HG03575 (cell line): ENCODE data around the gene KRTAP4-1.
"Not testable (repeated sequence)": the region's sequence is repeated elsewhere in the genome, so short reads cannot be mapped to it uniquely, and the experiment has no call there.

ENCODE experiments used
- ATAC-seq: cut with Tn5 transposase; IDR thresholded peaks from one replicate; pipeline ENCODE4 v1.9.1; 2021; ENCODE audit not compliant: unreplicated experiment, insufficient number of reproducible peaks, low FRiP score; ENCODE audit errors: extremely low read depth

The KRTAP4-1 gene

DNA sequence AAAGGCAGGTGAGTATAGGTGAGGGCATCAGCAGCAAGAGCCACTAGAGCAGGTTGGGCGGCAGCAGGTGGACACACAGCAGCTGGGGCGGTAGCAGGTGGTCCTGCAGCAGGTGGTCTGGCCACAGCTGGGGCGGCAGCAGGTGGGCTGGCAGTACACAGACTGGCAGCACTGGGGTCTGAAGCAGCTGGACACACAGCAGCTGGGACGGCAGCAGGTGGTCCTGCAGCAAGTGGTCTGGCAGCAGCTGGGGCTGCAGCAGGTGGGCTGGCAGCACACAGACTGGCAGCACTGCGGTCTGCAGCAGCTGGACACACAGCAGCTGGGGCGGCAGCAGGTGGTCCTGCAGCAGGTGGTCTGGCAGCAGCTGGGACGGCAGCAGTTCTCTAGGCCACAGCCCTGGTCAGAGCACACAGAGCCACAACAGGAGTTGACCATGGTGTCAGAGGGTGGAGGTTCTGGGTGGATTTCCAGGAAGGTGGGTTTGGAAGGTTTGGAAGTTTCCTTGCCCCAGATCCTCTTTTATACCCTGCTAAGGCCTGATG, 6.9 kb downstream of the KRTAP4-1 start, which contains the start of gene KRTAP4-2:
Gene KRTAP4-2, minus strand, starts transcription at position 495 of the 545 bp plus-strand sequence. Its CDS starts 57 bp downstream, at position 438.
- ATAC-seq = no peak

DNA sequence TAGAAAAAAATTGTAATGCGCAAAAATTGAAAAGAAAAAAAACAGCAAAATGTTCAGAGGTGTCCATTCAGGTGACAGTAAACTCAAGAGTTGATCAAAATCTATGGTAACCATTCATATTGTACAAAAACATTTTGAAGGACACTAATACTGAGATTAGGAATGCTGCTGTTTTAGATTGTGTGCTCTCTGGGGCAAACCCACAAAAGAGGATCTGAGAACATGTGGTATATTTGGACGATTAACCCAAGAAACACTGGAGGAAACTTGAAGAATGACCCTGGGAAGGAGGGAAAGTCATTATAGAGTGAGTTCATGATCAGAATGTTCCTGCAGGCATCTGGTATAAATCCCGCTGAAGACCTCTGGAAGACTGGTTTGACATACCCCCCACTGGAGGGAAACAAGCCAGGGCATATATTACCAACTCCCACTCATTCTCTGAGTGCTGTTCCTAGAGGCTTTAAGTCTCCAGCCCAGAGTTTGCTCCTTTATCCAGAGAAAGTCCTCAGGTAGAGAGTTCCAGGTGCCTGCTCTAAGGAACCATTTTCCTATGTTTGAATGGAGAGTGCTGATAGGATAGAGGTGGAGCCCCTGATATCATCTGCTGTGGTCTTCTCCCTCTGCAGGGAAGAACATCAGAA, 7.8 kb downstream of the KRTAP4-1 start:
- ATAC-seq = no peak

DNA sequence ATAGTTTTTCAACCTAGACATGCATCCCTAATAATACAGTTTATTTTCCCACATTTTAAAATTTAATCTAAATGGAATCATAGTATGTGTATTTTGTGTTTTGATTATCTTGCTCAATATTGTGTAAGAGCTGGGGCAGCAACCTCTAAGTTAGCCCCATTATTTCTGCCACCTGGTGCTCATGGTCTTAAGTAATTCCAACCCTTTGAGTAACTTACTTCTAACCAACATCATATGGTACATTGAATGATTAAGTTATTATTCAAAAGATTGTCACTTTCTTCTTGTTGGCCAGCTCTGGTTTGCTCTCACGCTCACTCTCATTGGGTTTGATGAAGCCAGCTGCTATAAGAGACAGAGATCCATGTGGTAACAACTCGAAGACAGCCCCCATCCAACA, 12.8 kb downstream of the KRTAP4-1 start:
- no peak for ATAC-seq

DNA sequence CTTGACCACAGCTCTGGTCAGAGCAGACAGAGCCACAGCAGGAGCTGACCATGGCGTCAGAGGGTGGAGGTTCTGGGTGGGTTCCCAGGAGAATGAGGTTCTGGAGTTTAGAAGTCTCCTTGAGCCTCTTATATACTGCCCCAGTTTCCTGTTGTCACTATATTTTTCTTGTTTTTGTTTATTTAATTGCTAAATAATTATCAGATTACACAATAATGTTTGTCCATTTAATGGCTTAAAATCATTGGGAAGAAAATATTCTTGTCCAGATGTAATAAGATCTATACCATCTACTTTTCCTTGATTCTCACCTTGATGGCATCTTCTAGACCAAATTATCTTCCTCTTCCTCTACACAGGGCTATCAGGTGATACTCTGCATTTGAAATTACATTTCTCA, 16.6 kb downstream of the KRTAP4-1 start, which contains the start of gene KRTAP4-3:
Gene KRTAP4-3, minus strand, starts transcription at position 101 of the 400 bp plus-strand sequence. Its CDS starts 49 bp downstream, at position 52.
- ATAC-seq = no peak

DNA sequence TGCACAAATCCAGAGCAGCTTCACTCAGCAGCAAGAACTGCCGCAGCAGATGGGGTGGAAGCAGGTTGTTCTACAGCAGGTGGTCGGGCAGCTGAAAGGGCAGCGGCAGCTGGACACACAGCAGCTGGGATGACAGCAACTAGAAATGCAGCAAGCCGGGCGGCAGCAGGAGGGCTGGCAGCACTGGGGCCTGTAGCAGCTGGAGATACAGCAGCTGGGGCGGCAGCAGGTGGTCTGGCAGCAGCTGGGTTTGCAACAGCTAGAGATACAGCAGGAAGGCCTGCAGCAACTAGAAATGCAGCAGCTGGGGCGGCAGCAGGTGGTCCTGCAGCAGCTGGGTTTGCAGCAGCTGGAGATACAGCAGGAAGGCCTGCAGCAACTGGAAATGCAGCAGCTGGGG, 17.1 kb downstream of the KRTAP4-1 start:
- ATAC-seq = no peak

DNA sequence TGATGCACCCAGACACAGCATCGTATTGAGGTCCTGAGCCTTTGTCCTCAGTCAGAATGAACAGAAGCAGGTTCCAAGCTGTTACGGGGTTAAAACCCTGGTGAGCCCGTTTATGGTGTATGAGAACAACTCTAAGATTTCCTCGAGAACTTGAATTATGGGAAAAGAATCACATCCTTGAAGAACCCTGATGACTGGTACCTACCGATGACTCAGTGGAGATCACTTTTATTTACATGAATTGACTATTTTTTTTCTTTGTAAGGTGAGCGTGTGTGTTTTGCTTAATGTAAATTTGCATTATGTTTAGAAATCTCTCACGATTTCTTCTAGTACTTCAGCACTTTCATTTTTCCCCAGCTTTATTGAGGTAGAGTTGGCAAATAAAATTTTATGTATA, 20.9 kb downstream of the KRTAP4-1 start:
- no peak for ATAC-seq

DNA sequence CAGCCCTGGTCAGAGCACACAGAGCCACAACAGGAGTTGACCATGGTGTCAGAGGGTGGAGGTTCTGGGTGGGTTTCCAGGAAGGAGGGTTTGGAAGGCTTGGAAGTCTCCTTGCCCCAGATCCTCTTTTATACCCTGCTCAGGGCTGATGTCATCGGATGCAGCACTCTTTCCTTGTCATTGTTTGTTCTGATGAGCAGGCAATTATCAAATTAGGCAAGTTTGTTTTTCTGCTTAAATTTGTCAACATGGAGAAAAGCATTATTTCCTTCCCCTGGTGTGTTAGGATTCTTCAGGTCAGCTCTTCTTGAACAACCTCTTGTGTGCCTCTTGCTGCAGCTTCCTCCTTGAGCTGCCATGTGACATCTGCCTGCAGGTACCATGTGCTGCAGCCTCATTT, 24.1 kb downstream of the KRTAP4-1 start, which contains the start of gene KRTAP4-4:
Gene KRTAP4-4, minus strand, starts transcription at position 101 of the 400 bp plus-strand sequence. Its CDS starts 57 bp downstream, at position 44.
- no peak for ATAC-seq

DNA sequence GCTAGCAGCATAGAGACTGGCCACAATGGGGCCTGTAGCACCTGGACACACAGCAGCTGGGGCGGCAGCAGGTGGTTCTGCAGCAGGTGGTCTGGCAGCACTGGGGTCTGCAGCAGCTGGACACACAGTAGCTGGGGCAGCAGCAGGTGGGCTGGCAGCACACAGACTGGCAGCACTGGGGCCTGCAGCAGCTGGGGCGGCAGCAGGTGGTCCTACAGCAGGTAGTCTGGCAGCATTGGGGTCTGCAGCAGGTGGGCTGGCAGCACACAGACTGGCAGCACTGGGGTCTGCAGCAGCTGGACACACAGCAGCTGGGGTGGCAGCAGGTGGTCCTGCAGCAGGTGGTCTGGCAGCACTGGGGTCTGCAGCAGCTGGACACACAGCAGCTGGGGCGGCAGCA, 24.5 kb downstream of the KRTAP4-1 start:
- ATAC-seq = not testable (repeated sequence)

DNA sequence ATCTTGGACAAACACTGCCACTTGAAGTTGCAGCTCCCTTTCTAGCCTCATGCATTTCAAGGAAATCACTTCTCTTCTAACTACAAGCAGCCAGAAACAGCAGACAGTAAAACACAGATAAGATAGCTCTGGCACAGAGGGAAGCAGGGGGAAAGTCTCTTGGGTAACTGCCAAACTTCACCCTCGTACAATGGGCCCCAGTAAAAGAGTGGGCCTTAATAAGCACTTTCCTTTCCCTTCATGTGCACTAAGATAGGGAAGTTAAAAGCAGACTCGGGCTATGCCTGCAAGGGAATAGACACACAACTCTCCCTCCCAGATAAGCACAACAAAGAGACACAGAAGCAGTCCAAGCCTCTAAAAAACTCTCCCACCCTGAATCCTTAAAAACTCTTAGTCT, 30.9 kb downstream of the KRTAP4-1 start:
- ATAC-seq = no peak

DNA sequence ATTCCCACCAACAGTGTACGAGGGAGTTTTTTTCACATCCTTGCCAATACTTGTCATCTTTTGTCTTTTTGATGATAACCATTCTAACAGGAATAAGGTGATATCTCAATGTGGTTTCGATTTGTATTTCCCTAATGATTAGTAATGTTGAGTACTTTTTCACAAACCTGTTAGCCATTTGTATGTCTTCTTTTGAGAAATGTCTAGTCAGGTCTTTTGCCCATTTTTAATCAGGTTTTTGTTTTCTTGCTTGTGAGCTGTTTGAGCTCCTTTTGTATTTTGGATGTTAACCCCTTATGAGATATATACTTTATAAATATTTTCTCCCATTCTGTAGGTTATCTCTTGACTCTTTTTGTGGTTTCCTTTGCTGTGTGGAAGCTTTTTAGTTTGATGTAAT, 33.2 kb downstream of the KRTAP4-1 start:
- no peak for ATAC-seq

DNA sequence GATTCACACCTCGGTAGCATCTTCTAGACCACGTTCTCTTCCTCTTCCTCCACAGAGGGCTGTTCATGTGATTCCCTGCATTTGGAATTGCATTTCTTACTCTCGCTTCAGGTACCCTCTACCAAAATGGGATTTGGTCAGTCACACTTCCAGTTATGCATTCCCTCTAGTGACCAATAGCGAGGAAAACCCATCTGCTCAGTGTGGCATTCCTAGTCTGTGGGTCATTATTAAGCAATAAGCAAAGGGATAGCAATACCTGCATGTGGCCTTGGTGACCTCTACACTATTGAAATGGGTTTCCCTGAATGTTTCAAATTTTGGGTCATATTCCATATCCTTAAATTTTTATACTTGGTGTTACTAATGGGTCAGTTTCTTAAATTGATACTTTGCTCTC, 34.7 kb downstream of the KRTAP4-1 start:
- no peak for ATAC-seq

DNA sequence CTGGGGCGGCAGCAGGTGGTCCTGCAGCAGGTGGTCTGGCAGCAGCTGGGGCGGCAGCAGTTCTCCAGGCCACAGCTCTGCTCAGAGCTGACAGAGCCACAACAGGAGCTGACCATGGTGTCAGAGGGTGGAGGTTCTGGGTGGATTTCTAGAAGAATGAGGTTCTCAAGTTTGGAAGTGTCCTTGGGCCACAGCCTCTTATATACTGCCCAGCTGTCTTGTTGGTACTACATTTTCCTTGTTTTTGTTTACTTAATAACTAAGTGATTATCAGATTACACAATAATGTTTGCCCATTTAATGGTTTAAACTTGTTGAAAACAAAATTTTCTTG, 35.1 kb downstream of the KRTAP4-1 start, which contains the start of gene KRTAP4-5:
Gene KRTAP4-5, minus strand, starts transcription at position 174 of the 334 bp plus-strand sequence. Its CDS starts 58 bp downstream, at position 116.
- ATAC-seq = no peak

DNA sequence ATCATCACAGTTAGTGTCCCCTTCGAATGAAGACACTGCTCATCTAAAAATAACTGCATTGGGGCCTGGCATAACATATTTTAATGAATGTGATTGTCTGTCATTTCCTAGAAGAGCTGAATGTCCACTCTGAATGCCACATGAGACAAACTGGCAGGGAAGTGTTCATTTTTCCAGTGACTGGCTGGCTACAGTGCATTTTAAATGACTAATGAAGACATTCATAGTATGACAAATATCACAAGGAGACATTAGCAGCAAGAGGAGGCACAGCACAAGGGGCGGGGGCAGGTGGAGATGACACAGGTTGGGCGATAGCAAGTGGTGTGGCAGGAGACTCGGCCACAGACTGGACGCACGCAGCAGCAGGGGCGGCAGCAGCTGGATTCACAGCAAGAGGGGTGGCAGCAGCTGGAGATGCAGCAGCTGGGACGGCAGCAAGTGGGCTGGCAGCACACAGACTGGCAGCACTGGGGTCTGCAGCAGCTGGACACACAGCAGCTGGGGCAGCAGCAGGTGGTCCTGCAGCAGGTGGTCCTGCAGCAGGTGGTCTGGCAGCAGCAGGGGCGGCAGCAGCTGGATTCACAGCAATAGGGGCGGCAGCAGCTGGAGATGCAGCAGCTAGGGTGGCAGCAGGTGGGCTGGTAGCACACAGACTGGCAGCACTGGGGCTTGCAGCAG, 35.6 kb downstream of the KRTAP4-1 start:
- ATAC-seq = not testable (repeated sequence)

DNA sequence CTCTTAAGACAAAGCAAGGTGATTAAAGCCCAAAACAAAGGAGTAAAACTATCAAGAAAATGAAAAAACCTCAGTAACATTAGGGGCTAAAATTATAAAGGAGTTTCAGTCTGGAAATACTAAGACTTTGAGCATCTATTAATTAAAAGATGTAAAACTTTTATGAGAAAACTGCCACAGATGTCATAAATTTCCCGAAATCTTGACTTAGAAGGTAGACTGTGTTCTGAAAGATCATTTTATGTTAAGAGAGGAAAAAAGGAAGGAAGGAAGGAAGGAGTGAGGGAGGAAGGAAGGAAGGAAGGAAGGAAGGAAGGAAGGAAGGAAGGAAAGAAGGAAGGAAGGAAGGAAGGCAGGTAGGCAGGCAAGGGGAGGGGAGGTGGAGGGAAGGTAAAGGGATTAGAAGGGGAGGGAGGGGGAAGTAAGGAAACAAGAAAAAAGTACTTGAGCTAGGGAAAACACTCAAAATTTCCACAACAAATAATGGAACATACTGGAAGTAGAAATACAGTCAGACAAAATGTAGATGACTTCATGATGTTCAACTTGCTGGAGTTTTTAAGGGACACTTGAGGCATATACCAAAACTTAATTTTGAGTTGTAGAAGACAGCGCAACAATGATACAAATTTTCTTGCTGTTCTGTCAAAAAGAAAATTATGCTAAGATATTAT, 37.0 kb downstream of the KRTAP4-1 start:
- no peak for ATAC-seq

DNA sequence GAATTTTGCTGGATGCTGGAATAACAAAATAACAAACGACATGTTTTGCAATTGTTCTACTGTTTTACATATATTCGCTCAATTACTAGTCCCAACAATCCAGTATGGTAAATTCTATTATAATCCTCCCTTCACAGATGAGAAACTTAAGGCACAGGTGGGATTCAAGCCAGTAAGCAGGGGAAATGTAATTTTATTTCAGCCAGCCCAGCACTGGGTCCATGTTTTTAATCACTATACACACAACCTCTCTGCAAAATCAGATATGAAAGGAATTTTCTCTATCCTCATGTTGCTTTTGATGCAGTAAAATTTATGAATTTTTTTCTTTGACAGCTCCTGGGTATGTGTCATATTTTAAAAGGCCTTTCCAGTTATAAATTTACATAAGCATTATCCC, 39.5 kb downstream of the KRTAP4-1 start:
- ATAC-seq = no peak

DNA sequence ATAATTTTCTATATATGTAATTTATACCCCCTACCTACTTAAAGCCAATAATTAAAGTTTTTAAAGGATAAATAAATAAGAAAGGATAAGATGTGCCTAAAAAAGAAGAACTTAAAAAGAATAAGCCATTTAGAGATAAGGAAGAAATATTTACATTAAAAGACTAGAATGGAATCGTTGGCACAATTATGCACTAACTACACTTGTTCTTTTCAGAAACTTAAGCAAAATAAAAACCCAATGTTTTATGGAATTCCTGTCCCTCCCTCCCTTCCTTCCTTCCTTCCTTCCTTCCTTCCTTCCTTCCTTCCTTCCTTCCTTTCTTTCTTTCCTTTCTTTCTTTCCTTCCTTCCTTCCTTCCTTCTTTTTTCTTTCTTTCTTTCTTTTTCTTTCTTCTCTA, 39.9 kb downstream of the KRTAP4-1 start:
- no peak for ATAC-seq

DNA sequence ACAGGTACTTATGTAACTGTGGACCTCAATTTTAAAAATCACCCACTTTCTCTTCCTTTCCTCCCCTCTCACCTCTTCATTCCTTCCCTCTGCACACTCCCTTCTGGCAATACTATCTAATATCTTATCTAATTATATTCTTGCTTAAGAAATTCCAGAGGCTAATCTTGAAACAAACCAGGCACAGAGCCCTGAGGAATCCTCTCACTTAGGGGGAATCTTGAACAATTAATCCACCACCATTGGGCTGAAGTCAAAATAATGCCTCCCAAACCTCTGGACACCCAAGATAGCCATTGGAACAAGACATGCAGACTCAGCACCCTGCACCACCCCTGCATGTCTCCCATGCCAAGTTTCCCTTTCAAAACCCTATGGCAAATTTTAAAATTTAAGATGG, 43.4 kb downstream of the KRTAP4-1 start:
- no peak for ATAC-seq

DNA sequence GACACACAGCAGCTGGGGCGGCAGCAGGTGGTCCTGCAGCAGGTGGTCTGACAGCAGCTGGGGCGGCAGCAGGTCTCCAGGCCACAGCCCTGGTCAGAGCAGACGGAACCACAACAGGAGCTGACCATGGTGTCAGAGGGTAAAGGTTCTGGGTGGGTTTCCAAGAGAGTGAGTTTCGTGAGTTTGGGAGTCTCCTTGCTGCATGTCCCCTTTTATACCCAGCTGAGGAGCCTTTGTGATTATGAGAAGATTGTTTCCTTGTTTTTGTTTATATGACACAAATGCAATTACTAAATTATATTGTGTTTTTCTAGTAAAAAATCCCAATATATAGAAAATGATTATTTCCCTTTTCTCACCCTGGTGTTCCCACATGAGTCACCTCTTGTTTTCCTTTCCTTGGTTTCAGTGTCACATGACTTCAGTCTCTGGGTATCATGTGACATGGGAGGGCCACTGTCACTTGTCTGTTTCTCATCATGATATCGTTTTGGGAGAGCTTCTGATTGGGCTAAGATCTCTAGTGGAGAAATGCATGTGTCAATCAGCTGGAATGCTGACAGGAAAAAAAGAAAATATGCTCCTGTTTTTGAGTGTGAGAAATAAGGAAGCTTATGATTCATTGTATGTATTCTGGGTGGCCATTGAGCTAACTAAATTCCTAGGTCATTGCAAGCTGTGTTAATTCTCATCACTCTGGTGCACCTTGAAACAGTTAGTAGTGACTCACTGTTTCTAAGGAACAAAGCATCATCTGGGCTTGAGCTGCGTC, 44.2 kb downstream of the KRTAP4-1 start, which contains the start of gene KRTAP4-6:
Gene KRTAP4-6, minus strand, starts transcription at position 185 of the 772 bp plus-strand sequence. Its CDS starts 57 bp downstream, at position 128.
- ATAC-seq = no peak

DNA sequence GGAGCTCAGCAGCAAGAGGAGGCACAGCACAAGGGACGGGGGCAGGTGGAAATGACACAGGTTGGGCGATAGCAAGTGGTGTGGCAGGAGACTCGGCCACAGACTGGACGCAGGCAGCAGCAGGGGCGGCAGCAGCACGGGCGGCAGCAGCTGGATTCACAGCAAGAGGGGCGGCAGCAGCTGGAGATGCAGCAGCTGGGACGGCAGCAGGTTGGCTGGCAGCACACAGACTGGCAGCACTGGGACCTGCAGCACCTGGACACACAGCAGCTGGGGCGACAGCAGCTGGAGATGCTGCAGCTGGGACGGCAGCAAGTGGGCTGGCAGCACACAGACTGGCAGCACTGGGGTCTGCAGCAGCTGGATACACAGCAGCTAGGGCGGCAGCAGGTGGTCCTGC, 44.8 kb downstream of the KRTAP4-1 start:
- not testable (repeated sequence) for ATAC-seq
